B cell (primary cell): ENCODE results near the gene GYS1. TPM values are rescaled to one million over a fixed set of nuclear protein-coding genes. Genes with fewer than 3 reads are reported as not detected.
"Not testable (repeated sequence)": the region's sequence is repeated elsewhere in the genome, so short reads cannot be mapped to it uniquely, and the experiment has no call there.

Source experiments
- ATAC-seq: fragments of 200-7000 bp; cut with Tn5 transposase; one replicate; pipeline ENCODE4 v1.10.0; 2021; ENCODE audit warnings: low read depth, mild to moderate bottlenecking, moderate number of reproducible peaks, moderate library complexity
- CTCF ChIA-PET: fragments of 350-600 bp; sonication (Branson Sonifier 250); formaldehyde crosslinking; loops from one replicate; lab custom pipeline; 2021; ENCODE audit warnings: antibody characterized with exemption, inconsistent platforms; lab: Charles Lee
- POLR2A ChIA-PET: fragments of 350-600 bp; sonication (Branson Sonifier 250); formaldehyde crosslinking; loops from one replicate; lab custom pipeline; 2021; ENCODE audit warnings: antibody characterized with exemption; lab: Charles Lee
- DNase-seq: peaks from one replicate; pipeline ENCODE4 v3.0.0; 2013
- H2AFZ ChIP-seq: 2 replicates; pipeline ENCODE4 v1.6.1; 2012; ENCODE audit warnings: mild to moderate bottlenecking, low read depth, low read length; ENCODE audit not compliant: insufficient read depth, poor library complexity, severe bottlenecking
- H3K27ac ChIP-seq, 2 donors: 1 replicate in 1 of 2; 2 replicates in 1 of 2; pipeline ENCODE4 v1.5.1; 2012 to 2013; ENCODE audit warnings: low read length in 2 of 2, mild to moderate bottlenecking in 2 of 2, moderate library complexity in 1 of 2
- H3K27me3 ChIP-seq, 4 experiments: fragments of 200-600 bp in 1 of 4; sonication (generic) in 1 of 4; replicated peaks in 1 of 4; 1 replicate in 2 of 4; 2 replicates in 2 of 4; pipeline versions ENCODE4 v1.6.1 to v1.7.0; 2013 to 2016; ENCODE audit warnings: low read length in 3 of 4, mild to moderate bottlenecking in 2 of 4, mixed read lengths in 1 of 4, moderate library complexity in 1 of 4; ENCODE audit not compliant: insufficient read depth in 4 of 4, control insufficient read depth in 3 of 4; ENCODE audit errors: control extremely low read depth in 1 of 4
- H3K36me3 ChIP-seq, 2 experiments: replicated peaks in 1 of 2; 1 replicate in 1 of 2; 2 replicates in 1 of 2; pipeline versions ENCODE4 v1.6.1 to v1.7.1; 2013; ENCODE audit warnings: low read length in 1 of 2; ENCODE audit not compliant: insufficient read depth in 2 of 2, control insufficient read depth in 1 of 2; ENCODE audit errors: control extremely low read depth in 1 of 2, extremely low read depth in 1 of 2
- H3K4me1 ChIP-seq, 2 donors: fragments of 200-600 bp in 1 of 2; sonication (generic) in 1 of 2; 1 replicate in 1 of 2; 2 replicates in 1 of 2; pipeline versions ENCODE4 v1.5.1 to v1.6.1; 2013 to 2017; ENCODE audit warnings: low read length in 2 of 2; ENCODE audit not compliant: control insufficient read depth in 2 of 2, insufficient read depth in 2 of 2
- H3K4me2 ChIP-seq: replicated peaks from 2 replicates; pipeline ENCODE3; 2012; ENCODE audit warnings: mild to moderate bottlenecking, low read depth, low read length; ENCODE audit not compliant: poor library complexity, severe bottlenecking
- H3K4me3 ChIP-seq, 5 experiments: fragments of 200-600 bp in 1 of 5; sonication (generic) in 1 of 5; 1 replicate in 3 of 5; 2 replicates in 2 of 5; pipeline versions ENCODE4 v1.5.1 to v1.7.0; 2011 to 2016; ENCODE audit warnings: low read length in 4 of 5, mild to moderate bottlenecking in 4 of 5, low read depth in 2 of 5, control low read depth in 1 of 5, moderate library complexity in 1 of 5; ENCODE audit not compliant: insufficient read depth in 1 of 5; ENCODE audit errors: control extremely low read depth in 1 of 5, extremely low read depth in 1 of 5
- H3K79me2 ChIP-seq: fragments of 200-600 bp; sonication (generic); one replicate; pipeline ENCODE4 v1.6.0; 2016; ENCODE audit warnings: low read length; ENCODE audit not compliant: control insufficient read depth, insufficient read depth
- H3K9ac ChIP-seq: fragments of 200-600 bp; sonication (generic); 2 replicates; pipeline ENCODE4 v1.6.1; 2017; ENCODE audit warnings: mild to moderate bottlenecking, low read length, moderate library complexity
- H3K9me3 ChIP-seq, 3 donors: one replicate each; pipeline versions ENCODE4 v1.6.1 to v1.7.1; 2013; ENCODE audit warnings: low read length in 2 of 3; ENCODE audit not compliant: control insufficient read depth in 2 of 3, insufficient read depth in 1 of 3; ENCODE audit errors: control extremely low read depth in 1 of 3
- H4K20me1 ChIP-seq: 2 replicates; pipeline ENCODE4 v1.6.0; 2012; ENCODE audit warnings: mild to moderate bottlenecking, low read length; ENCODE audit not compliant: insufficient read depth, control insufficient read depth, poor library complexity, severe bottlenecking
- H3K27ac Mint-ChIP-seq: one replicate; pipeline ENCODE4 v1.8.0; 2021; ENCODE audit warnings: mixed read lengths
- H3K27me3 Mint-ChIP-seq: one replicate; pipeline ENCODE4 v1.8.0; 2021; ENCODE audit warnings: mixed read lengths
- H3K4me1 Mint-ChIP-seq: one replicate; pipeline ENCODE4 v1.8.0; 2021; ENCODE audit warnings: mixed read lengths
- H3K4me3 Mint-ChIP-seq: one replicate; pipeline ENCODE4 v1.8.0; 2021; ENCODE audit warnings: mixed read lengths
- H3K9me3 Mint-ChIP-seq: one replicate; pipeline ENCODE4 v1.8.0; 2022; ENCODE audit warnings: mixed read lengths; ENCODE audit not compliant: insufficient read depth
- EZH2 ChIP-seq: IDR thresholded peaks from 2 replicates; pipeline ENCODE4 v1.6.1; 2012; ENCODE audit warnings: borderline replicate concordance, low read depth, mild to moderate bottlenecking, moderate library complexity, low read length; ENCODE audit not compliant: insufficient read depth, poor library complexity, severe bottlenecking
- WGBS: methylation state at CpG from one replicate; pipeline ENCODE4 v1.1.5; 2013; ENCODE audit warnings: missing lambda C conversion rate; ENCODE audit not compliant: insufficient coverage; 5-methylcytosine and 5-hydroxymethylcytosine counted together
- intact Hi-C: fragments of 100-400 bp; cut with micrococcal nuclease; formaldehyde crosslinking; loops from one replicate; pipeline ENCODE4 v1.10.0; 2022
- polyA plus RNA-seq: library from polyadenylated mRNA; depleted of rRNA; stranded (reverse); fragments of >200 nt; gene quantifications from 2 replicates; pipeline ENCODE4 v1.2.3, GENCODE V29; 2012
- total RNA-seq, 2 donors: library from RNA; stranded (reverse); fragments of 120-200 nt in 1 of 2; gene quantifications; 1 replicate in 1 of 2; 2 replicates in 1 of 2; pipeline versions ENCODE4 v1.2.3 to v1.2.4, GENCODE V29; 2013 to 2022
- TF ChIP-seq, protein P1 (sequence below): fragments of 200-600 bp; IDR thresholded peaks from one replicate; pipeline ENCODE4 v1.8.0; 2022; ENCODE audit warnings: antibody characterized with exemption, mild to moderate bottlenecking

The GYS1 gene
- total and polyA plus RNA-seq, 2 donors (not counting 1 experiment from before 2014, with no cell fraction given), result 28.9 to 62.7 TPM

DNA sequence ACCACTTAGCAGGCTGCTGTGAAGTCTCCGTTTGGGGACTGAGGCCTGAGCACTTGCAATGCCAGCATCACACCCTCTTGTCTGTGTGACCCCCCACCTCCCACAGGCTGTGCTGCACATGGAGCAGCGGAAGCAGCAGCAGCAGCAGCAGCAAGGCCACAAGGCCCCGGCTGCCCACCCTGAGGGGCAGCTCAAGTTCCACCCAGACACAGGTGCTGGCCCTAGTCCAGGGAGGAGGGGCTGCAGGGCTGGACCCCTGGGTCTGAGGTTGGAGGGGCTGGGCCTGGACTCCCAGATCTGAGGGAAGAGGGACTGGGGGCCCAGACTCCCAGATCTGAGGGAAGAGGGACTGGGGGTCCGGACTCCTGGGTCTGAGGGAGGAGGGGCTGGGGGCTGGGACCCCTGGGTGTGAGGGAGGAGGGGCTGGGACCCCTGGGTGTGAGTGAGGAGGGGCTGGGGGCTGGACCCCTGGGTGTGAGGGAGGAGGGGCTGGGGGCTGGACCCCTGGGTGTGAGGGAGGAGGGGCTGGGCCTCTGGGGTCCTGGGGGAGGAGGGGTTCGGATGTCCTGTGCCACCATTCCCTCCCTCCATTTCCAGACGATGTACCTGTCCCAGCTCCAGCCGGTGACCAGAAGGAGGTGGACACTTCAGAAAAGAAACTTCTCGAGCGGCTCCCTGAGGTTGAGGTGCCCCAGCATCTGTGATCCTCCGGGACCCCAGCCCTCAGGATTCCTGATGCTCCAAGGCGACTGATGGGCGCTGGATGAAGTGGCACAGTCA, 71.2 kb downstream of the GYS1 start:
- ATAC-seq, result no peak
- Mint-ChIP-seq H3K27me3 (no peaks in the 10 kb centered on the region), H3K4me3 (no peak overlapping the region), H3K9me3 (no peaks in the 10 kb centered on the region), H3K27ac (no peak overlapping the region), H3K4me1 (peaks cover 11% of the 10 kb centered on the region)
- Histone ChIP-seq H3K36me3 (peaks cover 0 to 33% of the 10 kb centered on the region in 2 experiments), H3K27ac (no peak overlapping the region), H3K79me2 (no peaks in the 10 kb centered on the region), H2AFZ (no peak overlapping the region), H3K4me3 (no peak overlapping the region), H3K9me3 (no peaks in the 10 kb centered on the region), H3K27me3 (no peaks in the 10 kb centered on the region), H3K9ac (no peak overlapping the region), H3K4me1 (peaks cover 5 to 6% of the 10 kb centered on the region in 2 donors), H4K20me1 (no peaks in the 10 kb centered on the region), H3K4me2 (no peak overlapping the region)
- intact Hi-C loops, result no loop called here
- DNase-seq, result no peak
- WGBS, result 94% methylated on average over 11 of the region's 12 CpGs
- POLR2A ChIA-PET, result no interaction called here
- TF ChIP-seq, protein P1, sequence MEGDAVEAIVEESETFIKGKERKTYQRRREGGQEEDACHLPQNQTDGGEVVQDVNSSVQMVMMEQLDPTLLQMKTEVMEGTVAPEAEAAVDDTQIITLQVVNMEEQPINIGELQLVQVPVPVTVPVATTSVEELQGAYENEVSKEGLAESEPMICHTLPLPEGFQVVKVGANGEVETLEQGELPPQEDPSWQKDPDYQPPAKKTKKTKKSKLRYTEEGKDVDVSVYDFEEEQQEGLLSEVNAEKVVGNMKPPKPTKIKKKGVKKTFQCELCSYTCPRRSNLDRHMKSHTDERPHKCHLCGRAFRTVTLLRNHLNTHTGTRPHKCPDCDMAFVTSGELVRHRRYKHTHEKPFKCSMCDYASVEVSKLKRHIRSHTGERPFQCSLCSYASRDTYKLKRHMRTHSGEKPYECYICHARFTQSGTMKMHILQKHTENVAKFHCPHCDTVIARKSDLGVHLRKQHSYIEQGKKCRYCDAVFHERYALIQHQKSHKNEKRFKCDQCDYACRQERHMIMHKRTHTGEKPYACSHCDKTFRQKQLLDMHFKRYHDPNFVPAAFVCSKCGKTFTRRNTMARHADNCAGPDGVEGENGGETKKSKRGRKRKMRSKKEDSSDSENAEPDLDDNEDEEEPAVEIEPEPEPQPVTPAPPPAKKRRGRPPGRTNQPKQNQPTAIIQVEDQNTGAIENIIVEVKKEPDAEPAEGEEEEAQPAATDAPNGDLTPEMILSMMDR, result no peak
- no peak for TF ChIP-seq EZH2
- CTCF ChIA-PET, result interaction anchor here (1.4 kb wide), 1 partner anchor 134 kb away, joined by 3 read pairs; no protein-coding TSS in a partner anchor

DNA sequence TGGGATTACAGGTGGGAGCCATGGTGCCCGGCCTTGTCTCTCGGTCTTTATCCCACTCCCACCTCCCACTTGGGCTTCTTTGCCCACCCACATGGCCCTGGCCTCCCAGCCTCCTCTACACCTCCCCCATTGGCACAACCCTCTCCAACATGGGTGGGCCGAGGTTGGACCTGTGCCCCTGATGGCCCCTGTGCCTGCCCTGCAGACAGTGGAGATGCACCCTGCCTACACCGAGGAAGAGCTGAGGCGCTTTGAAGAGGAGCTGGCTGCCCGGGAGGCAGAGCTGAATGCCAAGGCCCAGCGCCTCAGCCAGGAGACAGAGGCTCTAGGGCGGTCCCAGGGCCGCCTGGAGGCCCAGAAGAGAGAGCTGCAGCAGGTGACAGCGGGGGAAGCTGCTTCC, 72.2 kb downstream of the GYS1 start:
- TF ChIP-seq EZH2, result no peak
- TF ChIP-seq, protein P1, result no peak
- no peaks in the 10 kb centered on the region for H3K27me3 Mint-ChIP-seq

DNA sequence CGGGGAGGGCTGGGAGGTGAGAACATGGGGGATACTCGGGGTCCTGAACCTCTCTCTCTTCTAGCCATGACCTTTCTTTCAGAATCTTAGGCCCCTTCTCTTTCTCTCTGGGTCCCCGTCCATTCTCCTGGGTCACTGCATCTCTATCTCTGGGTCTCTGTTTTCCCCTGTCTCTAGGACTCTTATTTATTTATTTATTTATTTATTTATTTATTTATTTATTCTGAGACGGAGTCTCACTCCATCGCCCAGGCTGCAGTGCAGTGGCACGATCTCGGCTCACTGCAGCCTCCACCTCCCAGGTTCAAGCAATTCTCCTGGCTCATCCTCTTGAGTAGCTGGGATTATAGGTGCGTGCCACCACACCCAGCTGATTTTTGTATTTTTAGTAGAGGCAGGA, 73.8 kb downstream of the GYS1 start:
- no CpG with 5 or more reads among the region's 8 CpGs for WGBS
- H3K9me3 Mint-ChIP-seq, H3K4me3 Mint-ChIP-seq, H3K27ac Mint-ChIP-seq, H3K4me2 ChIP-seq, H4K20me1 ChIP-seq, H3K4me1 ChIP-seq, H3K9ac ChIP-seq, H2AFZ ChIP-seq, H3K27me3 ChIP-seq, H3K27me3 Mint-ChIP-seq, H3K9me3 ChIP-seq, ATAC-seq, DNase-seq, intact Hi-C loops, H3K27ac ChIP-seq, POLR2A ChIA-PET, H3K79me2 ChIP-seq, H3K4me3 ChIP-seq: not testable (repeated sequence)
- peaks cover 11% of the 10 kb centered on the region for H3K4me1 Mint-ChIP-seq
- peaks cover 0 to 39% of the 10 kb centered on the region in 2 experiments for H3K36me3 ChIP-seq
- CTCF ChIA-PET, result interaction anchor here (0.8 kb wide), 1 partner anchor 77 kb away, joined by 4 read pairs; no protein-coding TSS in a partner anchor

More for the DNA sequence above, 72.2 kb downstream of the GYS1 start:
- Histone ChIP-seq H3K4me3 (no peak overlapping the region), H3K4me1 (peaks cover 5 to 6% of the 10 kb centered on the region in 2 donors), H3K4me2 (no peak overlapping the region), H3K36me3 (peaks cover 0 to 33% of the 10 kb centered on the region in 2 experiments), H3K9me3 (no peaks in the 10 kb centered on the region), H3K79me2 (no peaks in the 10 kb centered on the region), H4K20me1 (no peaks in the 10 kb centered on the region), H3K27ac (no peak overlapping the region), H2AFZ (no peak overlapping the region), H3K27me3 (no peaks in the 10 kb centered on the region), H3K9ac (no peak overlapping the region)
- ATAC-seq, result no peak
- DNase-seq, result no peak
- Mint-ChIP-seq H3K27ac (no peak overlapping the region), H3K9me3 (no peaks in the 10 kb centered on the region), H3K4me3 (no peak overlapping the region), H3K4me1 (peaks cover 11% of the 10 kb centered on the region)
- intact Hi-C loops, result no loop called here
- POLR2A ChIA-PET, result no interaction called here
- CTCF ChIA-PET, result interaction anchor here (1.4 kb wide), 1 partner anchor 133 kb away, joined by 3 read pairs; no protein-coding TSS in a partner anchor
- WGBS, result 87% methylated on average over 9 of the region's 10 CpGs
